Hepatic stellate cell (primary cell): ENCODE measurements around the gene GPHN.
"Not testable (repeated sequence)": the region's sequence is repeated elsewhere in the genome, so short reads cannot be mapped to it uniquely, and the experiment has no call there.

ENCODE experiments used
- DNase-seq: peaks from one replicate; pipeline ENCODE4 v3.0.0; 2011; ENCODE audit warnings: low spot score

GPHN gene

GRCh38 chr14:66502836-66503235, 5.1 kb upstream of the GPHN start:
- DNase-seq, result not testable (repeated sequence)

GRCh38 chr14:66503532-66503931, 4.4 kb upstream of the GPHN start:
- DNase-seq, result no peak

- no peak for DNase-seq
Observed at GRCh38 chr14:66507181-66507721, 696 bp upstream of the GPHN start.

- DNase-seq, result no peak
Observed at GRCh38 chr14:66508547-66508845, 549 bp downstream of the GPHN start.

- peak; percentile 26 for DNase-seq
Observed at GRCh38 chr14:66508846-66509621, 1.1 kb downstream of the GPHN start.

- DNase-seq, result peak; percentile 0
Observed at GRCh38 chr14:66509874-66510273, 1.9 kb downstream of the GPHN start.

GRCh38 chr14:66511849-66512248, 3.9 kb downstream of the GPHN start:
- DNase-seq, result no peak

GRCh38 chr14:66514213-66514612, 6.3 kb downstream of the GPHN start:
- DNase-seq, result no peak

- no peak for DNase-seq
Observed at GRCh38 chr14:66530526-66530925, 22.6 kb downstream of the GPHN start.

- no peak for DNase-seq
Observed at GRCh38 chr14:66539034-66539433, 31.1 kb downstream of the GPHN start.

- no peak for DNase-seq
Observed at GRCh38 chr14:66540038-66540437, 32.1 kb downstream of the GPHN start.

- DNase-seq, result no peak
Observed at GRCh38 chr14:66541627-66542026, 33.7 kb downstream of the GPHN start.

GRCh38 chr14:66543996-66544395, 36.0 kb downstream of the GPHN start:
- DNase-seq, result no peak

- not testable (repeated sequence) for DNase-seq
Observed at GRCh38 chr14:66545191-66545590, 37.2 kb downstream of the GPHN start.

GRCh38 chr14:66545751-66546150, 37.8 kb downstream of the GPHN start:
- not testable (repeated sequence) for DNase-seq

GRCh38 chr14:66563731-66564130, 55.8 kb downstream of the GPHN start:
- DNase-seq, result no peak

GRCh38 chr14:66568220-66568619, 60.3 kb downstream of the GPHN start:
- DNase-seq, result no peak

GRCh38 chr14:66572826-66573225, 64.9 kb downstream of the GPHN start:
- no peak for DNase-seq

- DNase-seq, result no peak
Observed at GRCh38 chr14:66575014-66575413, 67.1 kb downstream of the GPHN start.

GRCh38 chr14:66575939-66576338, 68.0 kb downstream of the GPHN start:
- DNase-seq, result no peak

GRCh38 chr14:66587753-66588152, 79.8 kb downstream of the GPHN start:
- DNase-seq, result not testable (repeated sequence)

GRCh38 chr14:66595394-66595793, 87.4 kb downstream of the GPHN start:
- DNase-seq, result no peak

- DNase-seq, result no peak
Observed at GRCh38 chr14:66596241-66596985, 88.5 kb downstream of the GPHN start.
